HCT116 (cell line): ENCODE data around the gene BTN1A1.

Source experiments
- POLR2AphosphoS5 ChIP-seq: IDR thresholded peaks from 2 replicates; pipeline ENCODE4 v1.6.1; 2011; ENCODE audit warnings: mild to moderate bottlenecking, low read depth, low read length, moderate library complexity
- ZBTB33 ChIP-seq: IDR thresholded peaks from 2 replicates; pipeline ENCODE4 v1.6.1; 2011; ENCODE audit warnings: mild to moderate bottlenecking, low read length, moderate library complexity; ENCODE audit not compliant: insufficient replicate concordance; ENCODE audit errors: extremely low read depth

- no peak for TF ChIP-seq ZBTB33
- TF ChIP-seq POLR2AphosphoS5, result no peak
Observed at GRCh38 chr6:26530203-26530602, 30.1 kb downstream of the BTN1A1 start.
